Stimulated activated CD4-positive, alpha-beta T cell treated with anti-CD3 and anti-CD28 coated beads, Interleukin-12 subunit alpha, Interleukin-12 subunit beta, amount 100 ng/mL, for 48 hours (primary cell): ENCODE data around the gene ARFIP1.
"Not testable (repeated sequence)": the region's sequence is repeated elsewhere in the genome, so short reads cannot be mapped to it uniquely, and the experiment has no call there.

Source experiments
- DNase-seq, 3 donors: peaks; one replicate each; pipeline ENCODE4 v3.0.0-alpha.2; 2020; ENCODE audit warnings: low read depth in 2 of 3, low spot score in 1 of 3

ARFIP1 gene

GRCh38 chr4:152785639-152786615, 6.2 kb downstream of the ARFIP1 start:
- DNase-seq = no peak

- no peak for DNase-seq
Observed at GRCh38 chr4:152786627-152787026, 6.9 kb downstream of the ARFIP1 start.

GRCh38 chr4:152795891-152796290, 16.1 kb downstream of the ARFIP1 start:
- no peak for DNase-seq

- no peak for DNase-seq
Observed at GRCh38 chr4:152803541-152803940, 23.8 kb downstream of the ARFIP1 start.

GRCh38 chr4:152805071-152805650, 25.4 kb downstream of the ARFIP1 start:
- DNase-seq = no peak

- no peak for DNase-seq
Observed at GRCh38 chr4:152805818-152806217, 26.1 kb downstream of the ARFIP1 start.

GRCh38 chr4:152806501-152807125, 26.9 kb downstream of the ARFIP1 start:
- DNase-seq = no peak

GRCh38 chr4:152807294-152807829, 27.6 kb downstream of the ARFIP1 start:
- no peak for DNase-seq

GRCh38 chr4:152808670-152809069, 28.9 kb downstream of the ARFIP1 start:
- DNase-seq = no peak

- DNase-seq = no peak
Observed at GRCh38 chr4:152810715-152811287, 31.0 kb downstream of the ARFIP1 start.

- DNase-seq = no peak
Observed at GRCh38 chr4:152815078-152815477, 35.3 kb downstream of the ARFIP1 start.

GRCh38 chr4:152817331-152817730, 37.6 kb downstream of the ARFIP1 start:
- DNase-seq = no peak

GRCh38 chr4:152819026-152819645, 39.4 kb downstream of the ARFIP1 start:
- no peak for DNase-seq

GRCh38 chr4:152820073-152820472, 40.3 kb downstream of the ARFIP1 start:
- DNase-seq = no peak

- no peak for DNase-seq
Observed at GRCh38 chr4:152822323-152822722, 42.6 kb downstream of the ARFIP1 start.

GRCh38 chr4:152824561-152824960, 44.8 kb downstream of the ARFIP1 start:
- DNase-seq = no peak

GRCh38 chr4:152825336-152825735, 45.6 kb downstream of the ARFIP1 start:
- no peak for DNase-seq

GRCh38 chr4:152828122-152828521, 48.4 kb downstream of the ARFIP1 start:
- DNase-seq = no peak

- DNase-seq = no peak
Observed at GRCh38 chr4:152831416-152831815, 51.7 kb downstream of the ARFIP1 start.

- no peak for DNase-seq
Observed at GRCh38 chr4:152836936-152837335, 57.2 kb downstream of the ARFIP1 start.

GRCh38 chr4:152839729-152840128, 60.0 kb downstream of the ARFIP1 start:
- DNase-seq = not testable (repeated sequence)
